ENCODE data around the gene SAMD11. TPM values are rescaled to one million over a fixed set of nuclear protein-coding genes. Genes with fewer than 3 reads are reported as not detected.

SAMD11 gene
- polyA plus RNA-seq, 1 of the 3 experiments (the other 2 are of a cell fraction) = 2.1 TPM

DNA sequence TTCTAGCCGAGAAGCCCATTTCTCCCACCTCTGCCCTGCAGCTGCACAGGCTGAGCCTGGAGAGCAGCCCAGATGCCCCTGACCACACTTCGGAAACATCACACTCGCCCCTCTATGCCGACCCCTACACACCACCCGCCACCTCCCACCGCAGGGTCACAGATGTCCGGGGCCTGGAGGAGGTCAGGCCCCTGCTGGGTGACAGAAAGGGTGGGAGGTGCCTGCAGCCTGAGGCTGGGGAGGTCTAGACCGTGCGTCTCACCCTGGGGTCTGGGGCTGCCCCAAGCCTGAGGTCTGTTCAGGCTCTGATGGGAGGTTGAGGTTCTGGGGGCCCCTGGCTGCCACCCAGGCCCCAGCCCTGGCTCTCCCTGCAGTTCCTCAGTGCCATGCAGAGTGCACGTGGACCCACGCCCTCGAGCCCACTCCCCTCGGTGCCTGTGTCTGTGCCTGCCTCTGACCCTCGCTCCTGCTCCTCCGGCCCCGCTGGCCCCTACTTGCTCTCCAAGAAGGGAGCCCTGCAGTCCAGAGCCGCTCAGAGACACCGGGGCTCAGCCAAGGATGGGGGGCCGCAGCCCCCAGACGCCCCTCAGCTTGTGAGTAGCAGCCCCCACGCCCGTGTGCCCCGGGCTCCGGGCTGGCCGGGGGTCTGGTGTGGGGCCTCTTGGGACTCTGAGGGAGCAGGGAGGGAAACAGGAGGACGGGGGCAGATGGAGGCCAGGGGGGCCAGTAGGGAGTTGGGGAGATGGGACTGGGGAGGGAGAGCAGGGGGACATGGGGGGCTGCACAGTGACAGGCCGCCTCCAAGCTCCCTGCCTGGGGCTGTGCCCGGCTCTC is 50.0 kb downstream of the SAMD11 start:
- DNase-seq = no peak
- H3K4me3 ChIP-seq (ENCODE audit: low read depth in 2 of 2, low read length in 1 of 2) = no peak overlapping the region
- no peaks in the 10 kb centered on the region for H3K79me2 ChIP-seq (ENCODE audit: insufficient read depth)
- ChIA-PET CTCF (interaction anchor here (0.7 to 1.8 kb wide), 2 partner anchors 10 to 25 kb away, joined by 3 to 7 read pairs; no protein-coding TSS in a partner anchor), POLR2A (no interaction called here)
- H3K9me3 ChIP-seq = no peaks in the 10 kb centered on the region
- TF ChIP-seq EZH2phosphoT487 (IDR thresholded peaks at IDR 0.05; ENCODE audit: borderline replicate concordance, low read depth) = no peak
- no peak for TF ChIP-seq ZBTB33 (IDR thresholded peaks at IDR 0.05; ENCODE audit: borderline replicate concordance, low read depth)
- TF ChIP-seq GABPA (IDR thresholded peaks at IDR 0.05; ENCODE audit: low read depth) = no peak
- no peak for TF ChIP-seq TCF12 (IDR thresholded peaks at IDR 0.05)
- no peak for TF ChIP-seq MXI1 (IDR thresholded peaks at IDR 0.05; ENCODE audit: low read depth, low read length)
- no peak for TF ChIP-seq RCOR1 (IDR thresholded peaks at IDR 0.05; ENCODE audit: low read length)
- TF ChIP-seq FOXM1 (IDR thresholded peaks at IDR 0.05; ENCODE audit: low read depth) = no peak
- TF ChIP-seq SIN3A (IDR thresholded peaks at IDR 0.05; ENCODE audit: borderline replicate concordance, low read depth, low read length) = no peak
- no peak for TF ChIP-seq EP300 (IDR thresholded peaks at IDR 0.05; ENCODE audit: borderline replicate concordance in 1 of 2, low read depth in 1 of 2, low read length in 1 of 2)
- TF ChIP-seq FOXJ3 (CRISPR knock-in tag; IDR thresholded peaks at IDR 0.05) = no peak
- no peak for TF ChIP-seq ELF1 (IDR thresholded peaks at IDR 0.05)
- TF ChIP-seq, protein P1, sequence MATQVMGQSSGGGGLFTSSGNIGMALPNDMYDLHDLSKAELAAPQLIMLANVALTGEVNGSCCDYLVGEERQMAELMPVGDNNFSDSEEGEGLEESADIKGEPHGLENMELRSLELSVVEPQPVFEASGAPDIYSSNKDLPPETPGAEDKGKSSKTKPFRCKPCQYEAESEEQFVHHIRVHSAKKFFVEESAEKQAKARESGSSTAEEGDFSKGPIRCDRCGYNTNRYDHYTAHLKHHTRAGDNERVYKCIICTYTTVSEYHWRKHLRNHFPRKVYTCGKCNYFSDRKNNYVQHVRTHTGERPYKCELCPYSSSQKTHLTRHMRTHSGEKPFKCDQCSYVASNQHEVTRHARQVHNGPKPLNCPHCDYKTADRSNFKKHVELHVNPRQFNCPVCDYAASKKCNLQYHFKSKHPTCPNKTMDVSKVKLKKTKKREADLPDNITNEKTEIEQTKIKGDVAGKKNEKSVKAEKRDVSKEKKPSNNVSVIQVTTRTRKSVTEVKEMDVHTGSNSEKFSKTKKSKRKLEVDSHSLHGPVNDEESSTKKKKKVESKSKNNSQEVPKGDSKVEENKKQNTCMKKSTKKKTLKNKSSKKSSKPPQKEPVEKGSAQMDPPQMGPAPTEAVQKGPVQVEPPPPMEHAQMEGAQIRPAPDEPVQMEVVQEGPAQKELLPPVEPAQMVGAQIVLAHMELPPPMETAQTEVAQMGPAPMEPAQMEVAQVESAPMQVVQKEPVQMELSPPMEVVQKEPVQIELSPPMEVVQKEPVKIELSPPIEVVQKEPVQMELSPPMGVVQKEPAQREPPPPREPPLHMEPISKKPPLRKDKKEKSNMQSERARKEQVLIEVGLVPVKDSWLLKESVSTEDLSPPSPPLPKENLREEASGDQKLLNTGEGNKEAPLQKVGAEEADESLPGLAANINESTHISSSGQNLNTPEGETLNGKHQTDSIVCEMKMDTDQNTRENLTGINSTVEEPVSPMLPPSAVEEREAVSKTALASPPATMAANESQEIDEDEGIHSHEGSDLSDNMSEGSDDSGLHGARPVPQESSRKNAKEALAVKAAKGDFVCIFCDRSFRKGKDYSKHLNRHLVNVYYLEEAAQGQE (IDR thresholded peaks at IDR 0.05; ENCODE audit: low read depth, low read length) = no peak
- TF ChIP-seq NFIC (IDR thresholded peaks at IDR 0.05; ENCODE audit: borderline replicate concordance) = no peak
- TF ChIP-seq YY1 (IDR thresholded peaks at IDR 0.05; ENCODE audit: low read depth) = no peak
- no peak for TF ChIP-seq PBX3 (IDR thresholded peaks at IDR 0.05)
- TF ChIP-seq IRF3 (IDR thresholded peaks at IDR 0.05; ENCODE audit: low read depth, low read length) = no peak
- TF ChIP-seq, protein P2, sequence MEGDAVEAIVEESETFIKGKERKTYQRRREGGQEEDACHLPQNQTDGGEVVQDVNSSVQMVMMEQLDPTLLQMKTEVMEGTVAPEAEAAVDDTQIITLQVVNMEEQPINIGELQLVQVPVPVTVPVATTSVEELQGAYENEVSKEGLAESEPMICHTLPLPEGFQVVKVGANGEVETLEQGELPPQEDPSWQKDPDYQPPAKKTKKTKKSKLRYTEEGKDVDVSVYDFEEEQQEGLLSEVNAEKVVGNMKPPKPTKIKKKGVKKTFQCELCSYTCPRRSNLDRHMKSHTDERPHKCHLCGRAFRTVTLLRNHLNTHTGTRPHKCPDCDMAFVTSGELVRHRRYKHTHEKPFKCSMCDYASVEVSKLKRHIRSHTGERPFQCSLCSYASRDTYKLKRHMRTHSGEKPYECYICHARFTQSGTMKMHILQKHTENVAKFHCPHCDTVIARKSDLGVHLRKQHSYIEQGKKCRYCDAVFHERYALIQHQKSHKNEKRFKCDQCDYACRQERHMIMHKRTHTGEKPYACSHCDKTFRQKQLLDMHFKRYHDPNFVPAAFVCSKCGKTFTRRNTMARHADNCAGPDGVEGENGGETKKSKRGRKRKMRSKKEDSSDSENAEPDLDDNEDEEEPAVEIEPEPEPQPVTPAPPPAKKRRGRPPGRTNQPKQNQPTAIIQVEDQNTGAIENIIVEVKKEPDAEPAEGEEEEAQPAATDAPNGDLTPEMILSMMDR (IDR thresholded peaks at IDR 0.05) = no peak
- no peak for TF ChIP-seq CHD2 (IDR thresholded peaks at IDR 0.05; ENCODE audit: low read length, partially characterized antibody)
- TF ChIP-seq, protein P3, sequence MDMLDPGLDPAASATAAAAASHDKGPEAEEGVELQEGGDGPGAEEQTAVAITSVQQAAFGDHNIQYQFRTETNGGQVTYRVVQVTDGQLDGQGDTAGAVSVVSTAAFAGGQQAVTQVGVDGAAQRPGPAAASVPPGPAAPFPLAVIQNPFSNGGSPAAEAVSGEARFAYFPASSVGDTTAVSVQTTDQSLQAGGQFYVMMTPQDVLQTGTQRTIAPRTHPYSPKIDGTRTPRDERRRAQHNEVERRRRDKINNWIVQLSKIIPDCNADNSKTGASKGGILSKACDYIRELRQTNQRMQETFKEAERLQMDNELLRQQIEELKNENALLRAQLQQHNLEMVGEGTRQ (IDR thresholded peaks at IDR 0.05; ENCODE audit: borderline replicate concordance, low read depth, low read length) = no peak
- no peak for TF ChIP-seq MAX (IDR thresholded peaks at IDR 0.05; ENCODE audit: low read depth)
- H3K27me3 ChIP-seq (ENCODE audit: insufficient read depth) = no peaks in the 10 kb centered on the region
- no peaks in the 10 kb centered on the region for H3K9me2 ChIP-seq
- WGBS (ENCODE audit: low lambda C conversion rate) = 91% methylated on average over 14 of the region's 28 CpGs
- no peaks in the 10 kb centered on the region for H3K36me3 ChIP-seq (replicated peaks in 1 of 2; ENCODE audit: control insufficient read depth in 1 of 2, insufficient read depth in 2 of 2, low read length in 1 of 2)
- H4K20me1 ChIP-seq (ENCODE audit: insufficient read depth) = no peaks in the 10 kb centered on the region
- H3K27ac ChIP-seq (ENCODE audit: low read depth in 2 of 2, low read length in 1 of 2) = no peak overlapping the region
- H3F3A ChIP-seq (replicated peaks; ENCODE audit: insufficient read depth) = peaks cover 3% of the 10 kb centered on the region
- no peak overlapping the region for H3K4me2 ChIP-seq
- no peak overlapping the region for H3K9ac ChIP-seq
- H2AFZ ChIP-seq (ENCODE audit: low read depth) = no peak overlapping the region
- peaks cover 0 to 12% of the 10 kb centered on the region in 2 experiments; a peak in 1 of 4 replicates for H3K4me1 ChIP-seq (ENCODE audit: control insufficient read depth in 1 of 2, insufficient read depth in 2 of 2, low read depth in 1 of 2, low read length in 1 of 2)
